OCI-LY1 (cell line): ENCODE data around the gene FBLN2.

ENCODE experiments used
- H2AFZ ChIP-seq: fragments of 200-600 bp; sonication (generic), shearing (Covaris generic); 2 replicates; pipeline ENCODE4 v1.6.0; 2014; ENCODE audit warnings: antibody characterized with exemption, mild to moderate bottlenecking, low read length
- H3F3A ChIP-seq: fragments of 200-600 bp; sonication (generic), shearing (Covaris generic); 2 replicates; pipeline ENCODE4 v1.6.0; 2014; ENCODE audit warnings: mild to moderate bottlenecking, antibody characterized with exemption, low read length, moderate library complexity; ENCODE audit not compliant: insufficient read depth
- H3K27ac ChIP-seq: fragments of 200-600 bp; sonication (generic); 2 replicates; pipeline ENCODE4 v1.5.1; 2014; ENCODE audit warnings: low read length, mixed run types, mild to moderate bottlenecking, low read depth; ENCODE audit not compliant: poor library complexity, severe bottlenecking
- H3K27me3 ChIP-seq: fragments of 200-600 bp; sonication (generic); 2 replicates; pipeline ENCODE4 v1.6.0; 2014; ENCODE audit warnings: antibody characterized with exemption, mild to moderate bottlenecking, low read length, moderate library complexity; ENCODE audit not compliant: insufficient read depth
- H3K36me3 ChIP-seq: fragments of 200-600 bp; sonication (generic); 2 replicates; pipeline ENCODE4 v1.6.1; 2014; ENCODE audit warnings: mild to moderate bottlenecking, antibody characterized with exemption, low read length, moderate library complexity, mixed read lengths; ENCODE audit not compliant: insufficient read depth
- H3K4me1 ChIP-seq: fragments of 200-600 bp; sonication (generic); 2 replicates; pipeline ENCODE4 v1.5.1; 2014; ENCODE audit warnings: mild to moderate bottlenecking, low read length, moderate library complexity; ENCODE audit not compliant: insufficient read depth, severe bottlenecking
- H3K4me2 ChIP-seq: fragments of 200-600 bp; sonication (generic), shearing (Covaris generic); 2 replicates; pipeline ENCODE4 v1.6.1; 2014; ENCODE audit warnings: low read length
- H3K4me3 ChIP-seq: fragments of 200-600 bp; sonication (generic); 2 replicates; pipeline ENCODE4 v1.5.1; 2014; ENCODE audit warnings: low read length, low read depth, mild to moderate bottlenecking, mixed read lengths; ENCODE audit not compliant: poor library complexity, severe bottlenecking
- H3K79me2 ChIP-seq: fragments of 200-600 bp; shearing (Covaris generic); 2 replicates; pipeline ENCODE4 v1.6.1; 2016; ENCODE audit warnings: mixed run types, low read length, mixed read lengths; ENCODE audit not compliant: insufficient read depth
- H3K9ac ChIP-seq: fragments of 200-600 bp; sonication (generic), shearing (Covaris generic); 2 replicates; pipeline ENCODE4 v1.6.1; 2014; ENCODE audit warnings: mild to moderate bottlenecking, low read length, mixed read lengths
- H3K9me2 ChIP-seq: fragments of 200-600 bp; sonication (generic), shearing (Covaris generic); 2 replicates; pipeline ENCODE4 v1.6.1; 2014; ENCODE audit warnings: low read depth, mild to moderate bottlenecking, low read length, mixed read lengths
- H3K9me3 ChIP-seq: fragments of 200-600 bp; shearing (Covaris generic); 2 replicates; pipeline ENCODE4 v1.6.1; 2014; ENCODE audit warnings: low read length, mixed read lengths
- H4K20me1 ChIP-seq: fragments of 200-600 bp; sonication (generic), shearing (Covaris generic); 2 replicates; pipeline ENCODE4 v1.6.0; 2016; ENCODE audit warnings: mild to moderate bottlenecking, low read length; ENCODE audit not compliant: insufficient read depth
- CTCF ChIP-seq: fragments of 200-600 bp; sonication (generic), shearing (Covaris generic); IDR thresholded peaks from 2 replicates; pipeline ENCODE4 v1.5.1; 2017; ENCODE audit warnings: mild to moderate bottlenecking, antibody characterized with exemption, low read length, moderate library complexity, mixed read lengths
- EZH2 ChIP-seq: fragments of 200-600 bp; sonication (generic), shearing (Covaris generic); IDR thresholded peaks from 2 replicates; pipeline ENCODE4 v1.8.0; 2017; ENCODE audit warnings: borderline replicate concordance, mixed run types, mild to moderate bottlenecking, antibody characterized with exemption, low read length, moderate library complexity, mixed read lengths

FBLN2 gene

GRCh38 chr3:13533885-13534301, 15.0 kb upstream of the FBLN2 start:
- Histone ChIP-seq H3K9me2 (no peaks in the 10 kb centered on the region), H3K9ac (no peak overlapping the region), H3K4me3 (no peak overlapping the region), H3K4me2 (no peak overlapping the region), H3K36me3 (no peaks in the 10 kb centered on the region), H2AFZ (no peak overlapping the region), H3K9me3 (no peaks in the 10 kb centered on the region), H3K27ac (no peak overlapping the region), H3K27me3 (peaks cover 4% of the 10 kb centered on the region; the same call in 1 of the 2 replicates), H3K4me1 (no peaks in the 10 kb centered on the region), H3K79me2 (no peaks in the 10 kb centered on the region), H4K20me1 (no peaks in the 10 kb centered on the region), H3F3A (no peaks in the 10 kb centered on the region)
- TF ChIP-seq EZH2 (no peak), CTCF (no peak)

GRCh38 chr3:13535526-13535875, 13.4 kb upstream of the FBLN2 start:
- no peak for TF ChIP-seq EZH2
- no peak for TF ChIP-seq CTCF
- Histone ChIP-seq H3K27me3 (peaks cover 4% of the 10 kb centered on the region; the same call in 1 of the 2 replicates), H3F3A (no peaks in the 10 kb centered on the region), H3K4me3 (no peak overlapping the region), H3K9me3 (no peaks in the 10 kb centered on the region), H3K9ac (no peak overlapping the region), H3K27ac (no peak overlapping the region), H3K36me3 (no peaks in the 10 kb centered on the region), H3K4me1 (no peaks in the 10 kb centered on the region), H3K4me2 (no peak overlapping the region), H2AFZ (no peak overlapping the region), H3K9me2 (no peaks in the 10 kb centered on the region), H4K20me1 (no peaks in the 10 kb centered on the region), H3K79me2 (no peaks in the 10 kb centered on the region)

GRCh38 chr3:13535905-13536304, 13.0 kb upstream of the FBLN2 start:
- TF ChIP-seq EZH2 = no peak
- no peak overlapping the region for H3K9ac ChIP-seq
- no peaks in the 10 kb centered on the region for H4K20me1 ChIP-seq
- no peak overlapping the region for H3K4me2 ChIP-seq
- no peaks in the 10 kb centered on the region for H3K4me1 ChIP-seq
- no peak overlapping the region for H3K27ac ChIP-seq
- no peaks in the 10 kb centered on the region for H3K9me3 ChIP-seq
- no peak overlapping the region for H3K4me3 ChIP-seq
- H3K36me3 ChIP-seq = no peaks in the 10 kb centered on the region
- H3K27me3 ChIP-seq = 0 out of 2 replicates have a peak, but pooled peaks cover 4% of the 10 kb centered on the region
- no peak overlapping the region for H2AFZ ChIP-seq
- H3K79me2 ChIP-seq = no peaks in the 10 kb centered on the region
- no peaks in the 10 kb centered on the region for H3F3A ChIP-seq
- H3K9me2 ChIP-seq = no peaks in the 10 kb centered on the region

- Histone ChIP-seq H4K20me1 (no peaks in the 10 kb centered on the region), H3K9me3 (no peaks in the 10 kb centered on the region), H3K4me1 (no peaks in the 10 kb centered on the region), H3K4me3 (no peak overlapping the region), H3K27me3 (0 out of 2 replicates have a peak, but pooled peaks cover 4% of the 10 kb centered on the region), H2AFZ (no peak overlapping the region), H3K79me2 (no peaks in the 10 kb centered on the region), H3F3A (no peaks in the 10 kb centered on the region), H3K4me2 (no peak overlapping the region), H3K36me3 (no peaks in the 10 kb centered on the region), H3K27ac (no peak overlapping the region), H3K9ac (no peak overlapping the region), H3K9me2 (no peaks in the 10 kb centered on the region)
- TF ChIP-seq CTCF = no peak
- TF ChIP-seq EZH2 = no peak
Observed at GRCh38 chr3:13536432-13536831, 12.5 kb upstream of the FBLN2 start.
